ENCODE results near the gene CFDP1.
"Not testable (repeated sequence)": the region's sequence is repeated elsewhere in the genome, so short reads cannot be mapped to it uniquely, and the experiment has no call there.

Gene CFDP1

GRCh38 chr16:75458439-75458838 is 25.1 kb upstream of the CFDP1 start:
- H3K4me3 ChIP-seq (ENCODE audit: control insufficient read depth, low read depth, low read length), result no peak overlapping the region
- no peak for DNase-seq (ENCODE audit: low read depth)
- no peak for TF ChIP-seq CTCF (IDR thresholded peaks at IDR 0.05; ENCODE audit: control insufficient read depth, insufficient read depth, low read depth, low read length, missing control alignments)

- no peak for DNase-seq (ENCODE audit: low read depth)
- TF ChIP-seq CTCF (IDR thresholded peaks at IDR 0.05; ENCODE audit: control insufficient read depth, insufficient read depth, low read depth, low read length, missing control alignments), result no peak
- no peak overlapping the region for H3K4me3 ChIP-seq (ENCODE audit: control insufficient read depth, low read depth, low read length)
These were observed 24.7 kb upstream of the CFDP1 start for GRCh38 chr16:75458029-75458428.

- DNase-seq (ENCODE audit: low read depth), result no peak
- TF ChIP-seq CTCF (IDR thresholded peaks at IDR 0.05; ENCODE audit: control insufficient read depth, insufficient read depth, low read depth, low read length, missing control alignments), result no peak
- H3K4me3 ChIP-seq (ENCODE audit: control insufficient read depth, low read depth, low read length), result no peak overlapping the region
These were observed 24.2 kb upstream of the CFDP1 start for GRCh38 chr16:75457485-75458021.

DNA sequence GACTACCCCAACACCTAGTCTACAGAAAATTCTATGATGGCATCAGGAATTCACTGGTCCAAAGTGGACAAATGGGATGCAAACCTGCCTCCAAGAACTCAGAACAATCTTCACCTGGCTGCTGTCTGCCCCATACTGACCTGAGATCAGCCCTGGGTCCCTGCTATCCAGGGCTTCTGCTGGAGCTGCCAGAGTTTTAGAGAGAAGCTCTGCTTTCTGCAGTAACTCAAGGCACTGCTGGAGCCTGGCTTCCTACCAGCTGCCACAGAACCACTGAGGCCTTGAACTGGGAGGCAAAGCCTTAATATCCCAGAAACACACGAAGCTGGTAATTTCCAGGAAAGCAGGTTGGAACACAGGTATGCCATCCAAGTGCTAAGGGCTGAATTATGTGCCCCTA is 23.7 kb upstream of the CFDP1 start:
- no peak for DNase-seq (ENCODE audit: low read depth)
- no peak overlapping the region for H3K4me3 ChIP-seq (ENCODE audit: control insufficient read depth, low read depth, low read length)
- TF ChIP-seq CTCF (IDR thresholded peaks at IDR 0.05; ENCODE audit: control insufficient read depth, insufficient read depth, low read depth, low read length, missing control alignments), result no peak

- H3K4me3 ChIP-seq (ENCODE audit: control insufficient read depth, low read depth, low read length); DNase-seq (ENCODE audit: low read depth): not testable (repeated sequence)
These were observed 23.2 kb upstream of the CFDP1 start for GRCh38 chr16:75456486-75456885.

- H3K4me3 ChIP-seq (ENCODE audit: control insufficient read depth, low read depth, low read length), result no peak overlapping the region
- no peak for DNase-seq (ENCODE audit: low read depth)
- TF ChIP-seq CTCF (IDR thresholded peaks at IDR 0.05; ENCODE audit: control insufficient read depth, insufficient read depth, low read depth, low read length, missing control alignments), result no peak
These were observed 22.4 kb upstream of the CFDP1 start for GRCh38 chr16:75455677-75456076.

GRCh38 chr16:75452464-75453190 is 19.3 kb upstream of the CFDP1 start:
- TF ChIP-seq CTCF (IDR thresholded peaks at IDR 0.05; ENCODE audit: control insufficient read depth, insufficient read depth, low read depth, low read length, missing control alignments), result no peak
- H3K4me3 ChIP-seq (ENCODE audit: control insufficient read depth, low read depth, low read length), result no peak overlapping the region
- DNase-seq (ENCODE audit: low read depth), result no peak
